Activated naive CD8-positive, alpha-beta T cell treated with anti-CD3 and anti-CD28 coated beads for 36 hours (primary cell): Measurements from ENCODE around the gene TM9SF3. TPM values are rescaled to one million over a fixed set of nuclear protein-coding genes. Genes with fewer than 3 reads are reported as not detected.

Experiments used
- DNase-seq: peaks from one replicate; pipeline ENCODE4 v3.0.0; 2021
- H3K27ac Mint-ChIP-seq: one replicate; pipeline ENCODE4 v1.8.0; 2022; ENCODE audit warnings: mild to moderate bottlenecking, moderate library complexity, mixed read lengths
- H3K27me3 Mint-ChIP-seq: one replicate; pipeline ENCODE4 v1.8.0; 2022; ENCODE audit warnings: mild to moderate bottlenecking, mixed read lengths
- H3K36me3 Mint-ChIP-seq: one replicate; pipeline ENCODE4 v1.8.0; 2021; ENCODE audit warnings: mild to moderate bottlenecking, mixed read lengths
- H3K4me1 Mint-ChIP-seq: one replicate; pipeline ENCODE4 v1.8.0; 2021; ENCODE audit warnings: mixed read lengths
- H3K4me3 Mint-ChIP-seq: one replicate; pipeline ENCODE4 v1.8.0; 2022; ENCODE audit warnings: mild to moderate bottlenecking, moderate library complexity, mixed read lengths
- H3K9me3 Mint-ChIP-seq: one replicate; pipeline ENCODE4 v1.8.0; 2022; ENCODE audit warnings: mixed read lengths
- total RNA-seq, 2 experiments: library from RNA; stranded (reverse); gene quantifications; one replicate each; pipeline ENCODE4 v1.2.3, GENCODE V29; 2021

Gene TM9SF3
- total RNA-seq, 2 experiments from 2014 or later: 85.3 to 86.7 TPM

DNA sequence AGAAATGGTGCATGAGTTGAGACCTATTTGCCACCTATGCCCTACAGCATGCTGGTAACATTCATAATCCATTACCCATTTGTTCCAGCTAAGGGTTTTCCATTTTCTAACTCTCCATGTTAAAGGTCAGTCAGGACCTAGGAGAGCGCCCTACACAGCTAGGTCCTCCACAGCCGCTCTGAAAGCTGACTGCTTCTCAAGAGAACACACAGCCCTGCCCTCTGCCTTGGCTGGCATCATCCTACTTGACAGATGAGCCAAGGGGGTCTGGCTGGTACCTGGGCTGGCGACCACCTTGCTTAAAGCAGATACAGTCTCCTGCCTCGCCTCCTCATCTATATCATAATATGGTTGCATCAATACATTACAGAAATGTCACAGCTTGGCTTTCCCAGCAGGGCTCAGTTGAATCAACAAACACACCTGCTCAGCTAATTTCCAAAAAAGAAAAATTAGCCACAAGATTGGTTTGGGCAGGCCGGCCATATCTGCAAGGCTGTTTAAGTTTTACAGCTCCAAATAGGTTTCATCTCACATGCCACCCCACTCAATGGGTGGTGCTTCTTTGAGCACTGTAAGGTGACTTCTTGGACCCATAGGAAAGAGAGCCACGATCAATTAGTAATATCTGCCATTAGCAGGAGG, 90.4 kb downstream of the TM9SF3 start:
- no peaks in the 10 kb centered on the region for H3K36me3 Mint-ChIP-seq
- no peaks in the 10 kb centered on the region for H3K9me3 Mint-ChIP-seq
- H3K4me1 Mint-ChIP-seq: no peaks in the 10 kb centered on the region
- H3K27me3 Mint-ChIP-seq: peaks cover 7% of the 10 kb centered on the region
- no peak overlapping the region for H3K27ac Mint-ChIP-seq
- no peak for DNase-seq
- no peak overlapping the region for H3K4me3 Mint-ChIP-seq

GRCh38 chr10:96495544-96495943, 91.3 kb downstream of the TM9SF3 start:
- Mint-ChIP-seq H3K4me3 (no peak overlapping the region), H3K4me1 (no peaks in the 10 kb centered on the region), H3K36me3 (no peaks in the 10 kb centered on the region), H3K27ac (no peak overlapping the region), H3K27me3 (peaks cover 7% of the 10 kb centered on the region), H3K9me3 (no peaks in the 10 kb centered on the region)
- no peak for DNase-seq

DNA sequence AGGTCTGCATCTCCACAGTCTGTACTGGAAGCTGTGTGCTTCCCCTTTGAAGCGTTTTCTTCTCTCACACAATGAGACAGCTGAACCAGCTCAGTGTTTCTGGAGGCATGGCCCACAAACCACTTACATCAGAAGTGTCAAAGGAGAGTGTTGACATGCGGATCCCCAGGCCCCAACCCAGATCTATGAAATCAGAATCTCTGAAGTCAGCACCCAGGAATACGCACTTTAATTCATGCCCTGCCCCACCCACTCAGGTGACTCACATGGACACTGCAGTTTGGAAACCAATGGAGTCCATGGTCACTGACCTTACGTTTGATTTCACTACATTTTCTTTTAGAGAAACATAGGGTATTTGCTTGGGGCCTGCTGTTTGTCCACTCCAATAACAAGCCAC, 92.1 kb downstream of the TM9SF3 start:
- Mint-ChIP-seq H3K4me3 (no peak overlapping the region), H3K27me3 (peaks cover 7% of the 10 kb centered on the region), H3K27ac (no peak overlapping the region), H3K36me3 (no peaks in the 10 kb centered on the region), H3K9me3 (no peaks in the 10 kb centered on the region), H3K4me1 (no peaks in the 10 kb centered on the region)
- no peak for DNase-seq

GRCh38 chr10:96493871-96494525, 92.8 kb downstream of the TM9SF3 start:
- peaks cover 7% of the 10 kb centered on the region for H3K27me3 Mint-ChIP-seq
- DNase-seq: no peak
- no peak overlapping the region for H3K27ac Mint-ChIP-seq
- H3K4me1 Mint-ChIP-seq: no peaks in the 10 kb centered on the region
- no peaks in the 10 kb centered on the region for H3K9me3 Mint-ChIP-seq
- H3K4me3 Mint-ChIP-seq: no peak overlapping the region
- H3K36me3 Mint-ChIP-seq: no peaks in the 10 kb centered on the region

GRCh38 chr10:96493254-96493653, 93.6 kb downstream of the TM9SF3 start:
- no peak for DNase-seq
- H3K4me1 Mint-ChIP-seq: no peaks in the 10 kb centered on the region
- no peak overlapping the region for H3K4me3 Mint-ChIP-seq
- peaks cover 7% of the 10 kb centered on the region for H3K27me3 Mint-ChIP-seq
- no peak overlapping the region for H3K27ac Mint-ChIP-seq
- H3K9me3 Mint-ChIP-seq: no peaks in the 10 kb centered on the region
- no peaks in the 10 kb centered on the region for H3K36me3 Mint-ChIP-seq

DNA sequence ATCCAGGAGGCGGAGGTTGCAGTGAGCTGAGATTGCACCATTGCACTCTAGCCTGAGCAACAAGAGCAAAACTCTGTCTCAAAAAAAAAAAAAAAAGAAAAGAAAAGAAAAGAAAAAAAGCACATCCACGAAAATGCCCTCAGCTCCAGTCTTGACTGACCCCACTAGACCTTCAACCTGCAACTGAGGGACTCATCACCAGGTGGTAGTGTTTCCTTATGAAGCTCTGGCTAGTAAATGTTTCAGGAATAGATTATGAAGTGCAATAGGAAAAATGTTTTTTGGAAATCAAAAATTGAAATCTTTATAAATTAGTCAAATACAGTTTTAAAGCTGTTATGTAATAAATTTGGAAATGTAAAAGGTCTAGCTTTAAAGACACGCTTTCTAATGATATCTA, 95.5 kb downstream of the TM9SF3 start:
- Mint-ChIP-seq H3K36me3 (no peaks in the 10 kb centered on the region), H3K4me1 (no peaks in the 10 kb centered on the region), H3K27me3 (peaks cover 11% of the 10 kb centered on the region), H3K4me3 (no peak overlapping the region), H3K27ac (no peak overlapping the region), H3K9me3 (no peaks in the 10 kb centered on the region)
- DNase-seq: no peak

- no peak overlapping the region for H3K27ac Mint-ChIP-seq
- H3K4me1 Mint-ChIP-seq: no peaks in the 10 kb centered on the region
- no peaks in the 10 kb centered on the region for H3K9me3 Mint-ChIP-seq
- no peaks in the 10 kb centered on the region for H3K36me3 Mint-ChIP-seq
- H3K27me3 Mint-ChIP-seq: peaks cover 4% of the 10 kb centered on the region
- H3K4me3 Mint-ChIP-seq: no peak overlapping the region
- DNase-seq: no peak
These were observed 98.5 kb downstream of the TM9SF3 start for GRCh38 chr10:96488161-96488935.

GRCh38 chr10:96482815-96483588, 103.8 kb downstream of the TM9SF3 start:
- H3K4me1 Mint-ChIP-seq: no peaks in the 10 kb centered on the region
- no peaks in the 10 kb centered on the region for H3K9me3 Mint-ChIP-seq
- no peaks in the 10 kb centered on the region for H3K36me3 Mint-ChIP-seq
- DNase-seq: no peak
- no peak overlapping the region for H3K4me3 Mint-ChIP-seq
- H3K27ac Mint-ChIP-seq: no peak overlapping the region
- H3K27me3 Mint-ChIP-seq: peaks cover 4% of the 10 kb centered on the region

GRCh38 chr10:96478355-96478754, 108.5 kb downstream of the TM9SF3 start:
- H3K9me3 Mint-ChIP-seq: no peaks in the 10 kb centered on the region
- peaks cover 5% of the 10 kb centered on the region for H3K27me3 Mint-ChIP-seq

DNA sequence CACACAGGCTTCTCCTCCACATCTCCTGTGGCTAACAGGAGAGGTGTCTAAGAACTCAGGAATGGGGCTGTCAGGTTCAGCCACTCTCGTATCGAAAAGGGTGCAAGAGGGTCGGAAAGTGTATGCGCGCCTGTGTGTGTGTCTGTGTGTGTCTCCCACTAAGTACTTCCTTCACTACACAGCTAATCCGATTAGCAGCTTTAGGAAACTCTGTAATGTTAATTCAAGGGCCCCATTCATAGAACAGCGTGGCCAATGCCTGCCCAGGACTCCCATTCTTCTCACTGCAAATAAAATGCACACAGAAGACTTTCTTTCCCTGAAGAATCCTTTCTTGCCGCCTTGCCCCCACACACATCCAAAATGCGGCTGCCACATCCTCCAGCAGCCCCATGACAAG, 112.9 kb downstream of the TM9SF3 start:
- Mint-ChIP-seq H3K4me3 (no peak overlapping the region), H3K27me3 (peaks cover 14% of the 10 kb centered on the region), H3K36me3 (no peaks in the 10 kb centered on the region), H3K4me1 (no peaks in the 10 kb centered on the region), H3K27ac (no peak overlapping the region), H3K9me3 (no peaks in the 10 kb centered on the region)
- no peak for DNase-seq

More at GRCh38 chr10:96478355-96478754, 108.5 kb downstream of the TM9SF3 start:
- no peak for DNase-seq
- no peak overlapping the region for H3K4me3 Mint-ChIP-seq
- H3K4me1 Mint-ChIP-seq: no peaks in the 10 kb centered on the region
- no peaks in the 10 kb centered on the region for H3K36me3 Mint-ChIP-seq
- no peak overlapping the region for H3K27ac Mint-ChIP-seq

GRCh38 chr10:96470116-96470743, 116.6 kb downstream of the TM9SF3 start:
- Mint-ChIP-seq H3K27me3 (peaks cover 22% of the 10 kb centered on the region), H3K4me1 (no peaks in the 10 kb centered on the region), H3K9me3 (no peaks in the 10 kb centered on the region), H3K27ac (no peak overlapping the region), H3K4me3 (no peak overlapping the region), H3K36me3 (no peaks in the 10 kb centered on the region)
- peak; percentile 25 for DNase-seq

GRCh38 chr10:96468845-96469244, 118.0 kb downstream of the TM9SF3 start:
- no peaks in the 10 kb centered on the region for H3K36me3 Mint-ChIP-seq
- no peak for DNase-seq
- H3K27ac Mint-ChIP-seq: no peak overlapping the region
- H3K4me1 Mint-ChIP-seq: no peaks in the 10 kb centered on the region
- no peak overlapping the region for H3K4me3 Mint-ChIP-seq
- H3K9me3 Mint-ChIP-seq: no peaks in the 10 kb centered on the region
- H3K27me3 Mint-ChIP-seq: peaks cover 22% of the 10 kb centered on the region
